HFF-Myc (cell line): Measurements from ENCODE around the gene MEGF9.
"Not testable (repeated sequence)": the region's sequence is repeated elsewhere in the genome, so short reads cannot be mapped to it uniquely, and the experiment has no call there.

Experiments used
- DNase-seq: peaks from one replicate; pipeline ENCODE4 v3.0.0-alpha.2; 2011; ENCODE audit warnings: low read depth; ENCODE audit errors: extremely low read depth
- H3K4me3 ChIP-seq: replicated peaks from 2 replicates; pipeline ENCODE4 v1.5.1; 2011; ENCODE audit warnings: low read depth, mild to moderate bottlenecking, control low read depth, low read length
- TF ChIP-seq, protein P1 (sequence below): IDR thresholded peaks from 2 replicates; pipeline ENCODE4 v1.5.1; 2012; ENCODE audit warnings: mild to moderate bottlenecking, low read depth, low read length, control low read depth; ENCODE audit errors: missing control alignments

MEGF9 gene

DNA sequence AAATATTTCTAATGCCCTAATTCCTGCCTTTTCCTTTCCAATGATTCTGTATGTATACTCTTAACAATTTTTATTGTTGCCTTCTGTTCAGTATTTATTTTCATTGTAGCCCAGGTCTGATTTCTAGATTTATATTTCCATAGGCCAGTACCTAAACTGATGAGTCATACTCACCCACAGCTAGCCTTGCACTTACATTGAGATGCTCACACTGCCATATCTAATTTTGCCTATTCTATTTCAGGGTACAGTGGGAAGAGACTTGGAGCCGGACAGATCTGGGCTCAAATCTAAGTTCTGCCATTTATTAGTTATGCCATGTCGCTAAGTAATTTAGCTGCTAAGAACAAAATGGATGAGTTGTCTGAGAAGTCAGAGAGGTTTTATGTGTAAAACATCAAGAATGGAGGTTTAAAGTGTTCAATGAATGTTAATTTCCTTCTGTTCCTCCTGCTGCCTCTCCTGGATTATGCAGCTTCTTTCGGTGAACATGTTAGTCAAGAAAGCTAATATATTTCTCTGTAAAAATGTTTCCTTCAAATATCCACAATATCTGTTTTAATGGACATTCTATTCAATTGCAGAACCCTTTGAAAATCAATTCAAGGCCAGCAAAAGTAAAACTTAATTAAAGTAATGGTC, 72.0 kb downstream of the MEGF9 start:
- H3K4me3 ChIP-seq: no peak overlapping the region
- no peak for DNase-seq
- TF ChIP-seq, protein P1, sequence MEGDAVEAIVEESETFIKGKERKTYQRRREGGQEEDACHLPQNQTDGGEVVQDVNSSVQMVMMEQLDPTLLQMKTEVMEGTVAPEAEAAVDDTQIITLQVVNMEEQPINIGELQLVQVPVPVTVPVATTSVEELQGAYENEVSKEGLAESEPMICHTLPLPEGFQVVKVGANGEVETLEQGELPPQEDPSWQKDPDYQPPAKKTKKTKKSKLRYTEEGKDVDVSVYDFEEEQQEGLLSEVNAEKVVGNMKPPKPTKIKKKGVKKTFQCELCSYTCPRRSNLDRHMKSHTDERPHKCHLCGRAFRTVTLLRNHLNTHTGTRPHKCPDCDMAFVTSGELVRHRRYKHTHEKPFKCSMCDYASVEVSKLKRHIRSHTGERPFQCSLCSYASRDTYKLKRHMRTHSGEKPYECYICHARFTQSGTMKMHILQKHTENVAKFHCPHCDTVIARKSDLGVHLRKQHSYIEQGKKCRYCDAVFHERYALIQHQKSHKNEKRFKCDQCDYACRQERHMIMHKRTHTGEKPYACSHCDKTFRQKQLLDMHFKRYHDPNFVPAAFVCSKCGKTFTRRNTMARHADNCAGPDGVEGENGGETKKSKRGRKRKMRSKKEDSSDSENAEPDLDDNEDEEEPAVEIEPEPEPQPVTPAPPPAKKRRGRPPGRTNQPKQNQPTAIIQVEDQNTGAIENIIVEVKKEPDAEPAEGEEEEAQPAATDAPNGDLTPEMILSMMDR: no peak

DNA sequence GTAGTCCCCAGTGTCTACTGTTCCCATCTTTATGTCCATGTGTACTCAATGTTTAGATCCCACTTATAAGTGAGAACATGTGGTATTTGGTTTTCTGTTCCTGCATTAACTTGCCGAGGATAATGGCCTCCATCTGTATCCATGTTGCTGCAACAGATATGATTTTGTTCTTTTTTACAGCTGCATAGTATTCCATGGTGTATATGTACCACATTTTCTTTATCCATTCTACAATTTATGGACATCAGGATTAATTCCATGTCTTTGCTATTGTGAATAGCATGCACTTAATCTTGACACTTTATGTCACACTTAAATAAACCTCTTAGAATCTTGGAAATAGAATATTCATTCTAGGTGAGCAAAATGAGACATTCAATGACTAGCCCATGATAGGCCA, 73.4 kb downstream of the MEGF9 start:
- not testable (repeated sequence) for DNase-seq, H3K4me3 ChIP-seq

DNA sequence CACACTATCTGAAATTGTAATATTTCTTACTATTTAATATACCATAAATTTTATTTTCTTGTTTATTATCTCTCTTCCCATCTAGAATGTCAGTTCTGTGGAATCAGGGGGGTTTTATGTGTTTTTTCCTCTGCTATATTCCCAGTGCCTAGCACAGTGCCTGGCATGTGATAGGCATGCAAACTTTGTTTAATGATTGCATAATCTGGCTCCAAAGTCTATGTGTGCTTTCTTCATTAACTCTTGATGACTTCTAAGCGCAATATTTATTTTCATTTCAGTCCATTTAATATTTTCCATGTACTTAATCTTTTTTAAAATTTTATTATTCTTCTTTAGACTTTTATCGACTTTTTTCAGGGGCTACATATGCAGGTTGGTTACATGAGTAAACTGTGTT, 73.9 kb downstream of the MEGF9 start:
- TF ChIP-seq, protein P1: no peak
- DNase-seq: no peak
- no peak overlapping the region for H3K4me3 ChIP-seq

DNA sequence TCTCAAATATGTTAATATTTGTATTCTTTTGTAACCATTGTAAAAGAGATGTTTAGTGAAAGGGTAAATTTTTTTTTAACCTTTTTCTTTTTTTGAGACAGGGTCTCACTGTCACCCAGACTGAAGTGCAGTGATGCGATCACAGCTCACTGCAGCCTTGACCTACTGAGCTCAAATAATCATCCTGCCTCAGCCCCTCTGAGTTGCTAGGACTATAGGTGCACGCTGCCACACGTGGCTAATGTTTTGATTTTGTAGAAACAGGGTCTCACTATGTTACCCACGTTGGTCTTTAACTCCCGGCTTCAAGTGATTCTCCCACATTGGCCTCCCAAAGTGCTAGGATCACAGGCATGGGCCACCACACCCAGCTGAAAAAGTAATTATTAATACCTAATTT, 76.4 kb downstream of the MEGF9 start:
- no peak overlapping the region for H3K4me3 ChIP-seq
- TF ChIP-seq, protein P1: no peak
- DNase-seq: no peak

DNA sequence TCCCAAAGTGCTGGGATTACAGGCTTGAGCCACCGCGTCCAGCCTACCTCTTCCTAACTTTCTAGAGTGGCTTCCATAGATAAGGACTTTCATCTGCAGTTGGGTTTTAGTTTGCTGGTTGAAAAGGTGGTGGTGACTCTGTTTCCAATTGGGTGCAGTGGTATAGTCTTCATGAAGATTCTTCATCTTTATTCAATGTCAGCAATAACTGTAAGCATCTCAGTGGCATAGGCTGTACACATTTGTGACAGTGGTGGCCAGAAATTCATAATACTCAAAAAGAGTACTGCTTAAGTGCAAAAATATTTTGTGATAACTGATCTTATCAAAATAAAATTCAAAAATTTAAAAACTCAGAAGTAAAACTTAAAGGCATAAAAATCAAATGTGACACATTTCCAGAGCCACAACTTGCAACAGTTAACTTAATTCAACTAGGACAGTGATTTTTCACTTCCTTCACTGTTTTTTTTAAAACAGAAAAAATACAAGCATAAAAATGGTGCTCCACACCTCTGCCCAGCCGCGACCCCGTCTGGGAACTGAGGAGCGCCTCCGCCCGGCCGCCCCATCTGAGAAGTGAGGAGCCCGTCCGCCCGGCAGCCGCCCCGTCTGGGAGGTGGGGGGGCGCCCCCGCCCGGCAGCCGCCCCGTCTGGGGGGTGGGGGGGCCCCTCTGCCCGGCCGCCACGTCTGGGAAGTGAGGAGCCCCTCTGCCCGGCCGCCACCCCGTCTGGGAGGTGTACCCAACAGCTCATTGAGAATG, 77.9 kb downstream of the MEGF9 start:
- no peak overlapping the region for H3K4me3 ChIP-seq
- TF ChIP-seq, protein P1: no peak
- no peak for DNase-seq

DNA sequence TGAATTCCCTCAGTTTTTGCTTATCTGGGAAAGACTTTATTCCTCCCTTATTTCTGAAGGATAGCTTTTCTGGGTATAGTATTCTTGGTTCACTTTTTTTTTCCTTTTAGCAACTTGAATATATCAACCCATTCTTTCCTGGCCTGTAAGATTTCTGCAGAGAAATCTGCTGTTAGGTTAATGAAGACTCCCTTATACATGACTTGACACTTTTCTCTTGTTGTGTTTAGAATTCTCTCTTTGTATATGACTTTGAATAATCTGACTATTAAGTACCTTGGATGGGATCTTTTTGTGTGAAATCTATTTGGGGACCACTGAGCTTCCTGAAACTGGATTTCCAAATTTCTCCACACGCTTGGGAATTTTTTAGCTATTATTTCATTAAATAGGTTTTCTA, 79.3 kb downstream of the MEGF9 start:
- TF ChIP-seq, protein P1: no peak
- H3K4me3 ChIP-seq: no peak overlapping the region
- no peak for DNase-seq

DNA sequence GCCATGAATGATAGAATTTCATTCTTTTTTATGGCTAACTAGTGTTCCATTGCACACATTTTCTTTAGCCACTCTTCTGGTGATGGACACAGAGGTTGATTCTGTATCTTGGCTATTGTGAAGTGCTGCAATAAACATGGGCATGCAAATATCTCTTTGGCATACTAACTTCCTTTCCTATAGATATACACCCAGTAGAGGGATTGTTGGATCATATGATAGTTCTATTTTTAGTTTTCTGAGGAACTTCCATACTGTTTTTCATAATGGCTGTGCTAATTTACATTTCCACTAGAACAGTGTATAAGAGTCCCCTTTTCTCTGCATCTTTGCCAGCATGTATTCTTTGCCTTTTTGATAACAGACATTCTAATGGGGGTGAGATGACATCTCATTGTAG, 83.9 kb downstream of the MEGF9 start:
- no peak for DNase-seq

DNA sequence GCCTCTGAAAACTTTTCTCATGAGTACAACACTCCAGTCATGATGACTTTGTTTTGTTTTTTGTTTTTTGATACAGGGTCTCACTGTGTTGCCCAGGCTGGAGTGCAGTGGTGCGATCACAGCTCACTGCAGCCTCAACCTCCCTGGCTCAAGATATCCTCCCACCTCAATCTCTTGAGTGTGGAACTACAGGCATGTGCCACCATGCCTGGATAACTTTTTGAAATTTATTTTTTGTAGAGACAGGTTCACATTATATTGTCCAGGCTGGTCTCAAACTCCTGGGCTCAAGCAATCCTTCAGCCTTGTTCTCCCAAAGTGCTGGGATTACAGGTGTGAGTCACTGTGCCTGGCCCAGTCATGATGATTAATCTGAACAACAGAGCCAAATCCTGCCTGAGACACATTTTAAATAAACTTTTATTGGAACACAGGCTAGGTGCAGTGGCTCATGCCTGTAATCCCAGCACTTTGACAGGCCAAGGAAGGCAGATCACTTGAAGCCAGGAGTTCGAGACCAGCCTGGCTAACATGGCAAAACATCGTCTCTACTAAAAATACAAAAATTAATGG, 85.3 kb downstream of the MEGF9 start:
- DNase-seq: peak; percentile 12
- not testable (repeated sequence) for H3K4me3 ChIP-seq

More for the DNA sequence above, 83.9 kb downstream of the MEGF9 start:
- TF ChIP-seq, protein P1: no peak
- no peak overlapping the region for H3K4me3 ChIP-seq
